ENCODE results near the gene GSK3A.

DNA sequence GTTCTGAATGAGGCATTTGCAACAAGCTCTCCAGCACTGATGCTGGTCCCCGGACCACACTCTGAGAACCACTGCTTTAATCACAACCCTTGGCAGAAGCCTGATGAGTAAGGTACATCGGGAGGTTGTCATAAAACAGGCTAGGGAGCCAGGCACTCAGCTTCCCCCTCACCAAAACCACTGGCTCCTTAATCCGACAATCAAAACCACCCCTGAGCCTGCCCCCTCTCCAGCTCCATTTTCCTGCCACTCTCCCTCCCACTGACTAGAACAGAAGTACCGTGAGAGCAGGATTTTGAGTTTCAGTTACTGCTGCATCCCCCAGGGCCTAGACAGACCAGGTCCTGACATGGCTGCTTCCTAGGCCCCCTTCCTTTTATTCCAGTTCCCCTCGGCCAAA, 7.2 kb downstream of the GSK3A start:
- TF ChIP-seq EMX1 (CRISPR knock-in tag; IDR thresholded peaks at IDR 0.05) (no peak), TCF7 (CRISPR knock-in tag; IDR thresholded peaks at IDR 0.05; ENCODE audit: low read depth) (no peak), ZNF138 (CRISPR knock-in tag; conservative IDR thresholded peaks at IDR 0.05) (no peak), NR3C1 (CRISPR knock-in tag; conservative IDR thresholded peaks at IDR 0.05; ENCODE audit: low read depth) (no peak), FOXJ3 (CRISPR knock-in tag; IDR thresholded peaks at IDR 0.05; ENCODE audit: borderline replicate concordance) (no peak)
- TF ChIP-seq, protein P1, sequence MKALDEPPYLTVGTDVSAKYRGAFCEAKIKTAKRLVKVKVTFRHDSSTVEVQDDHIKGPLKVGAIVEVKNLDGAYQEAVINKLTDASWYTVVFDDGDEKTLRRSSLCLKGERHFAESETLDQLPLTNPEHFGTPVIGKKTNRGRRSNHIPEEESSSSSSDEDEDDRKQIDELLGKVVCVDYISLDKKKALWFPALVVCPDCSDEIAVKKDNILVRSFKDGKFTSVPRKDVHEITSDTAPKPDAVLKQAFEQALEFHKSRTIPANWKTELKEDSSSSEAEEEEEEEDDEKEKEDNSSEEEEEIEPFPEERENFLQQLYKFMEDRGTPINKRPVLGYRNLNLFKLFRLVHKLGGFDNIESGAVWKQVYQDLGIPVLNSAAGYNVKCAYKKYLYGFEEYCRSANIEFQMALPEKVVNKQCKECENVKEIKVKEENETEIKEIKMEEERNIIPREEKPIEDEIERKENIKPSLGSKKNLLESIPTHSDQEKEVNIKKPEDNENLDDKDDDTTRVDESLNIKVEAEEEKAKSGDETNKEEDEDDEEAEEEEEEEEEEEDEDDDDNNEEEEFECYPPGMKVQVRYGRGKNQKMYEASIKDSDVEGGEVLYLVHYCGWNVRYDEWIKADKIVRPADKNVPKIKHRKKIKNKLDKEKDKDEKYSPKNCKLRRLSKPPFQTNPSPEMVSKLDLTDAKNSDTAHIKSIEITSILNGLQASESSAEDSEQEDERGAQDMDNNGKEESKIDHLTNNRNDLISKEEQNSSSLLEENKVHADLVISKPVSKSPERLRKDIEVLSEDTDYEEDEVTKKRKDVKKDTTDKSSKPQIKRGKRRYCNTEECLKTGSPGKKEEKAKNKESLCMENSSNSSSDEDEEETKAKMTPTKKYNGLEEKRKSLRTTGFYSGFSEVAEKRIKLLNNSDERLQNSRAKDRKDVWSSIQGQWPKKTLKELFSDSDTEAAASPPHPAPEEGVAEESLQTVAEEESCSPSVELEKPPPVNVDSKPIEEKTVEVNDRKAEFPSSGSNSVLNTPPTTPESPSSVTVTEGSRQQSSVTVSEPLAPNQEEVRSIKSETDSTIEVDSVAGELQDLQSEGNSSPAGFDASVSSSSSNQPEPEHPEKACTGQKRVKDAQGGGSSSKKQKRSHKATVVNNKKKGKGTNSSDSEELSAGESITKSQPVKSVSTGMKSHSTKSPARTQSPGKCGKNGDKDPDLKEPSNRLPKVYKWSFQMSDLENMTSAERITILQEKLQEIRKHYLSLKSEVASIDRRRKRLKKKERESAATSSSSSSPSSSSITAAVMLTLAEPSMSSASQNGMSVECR (CRISPR knock-in tag; IDR thresholded peaks at IDR 0.05; ENCODE audit: borderline replicate concordance): no peak
- TF ChIP-seq, protein P2, sequence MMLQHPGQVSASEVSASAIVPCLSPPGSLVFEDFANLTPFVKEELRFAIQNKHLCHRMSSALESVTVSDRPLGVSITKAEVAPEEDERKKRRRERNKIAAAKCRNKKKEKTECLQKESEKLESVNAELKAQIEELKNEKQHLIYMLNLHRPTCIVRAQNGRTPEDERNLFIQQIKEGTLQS (CRISPR knock-in tag; conservative IDR thresholded peaks at IDR 0.05): no peak
- TF ChIP-seq, protein P3, sequence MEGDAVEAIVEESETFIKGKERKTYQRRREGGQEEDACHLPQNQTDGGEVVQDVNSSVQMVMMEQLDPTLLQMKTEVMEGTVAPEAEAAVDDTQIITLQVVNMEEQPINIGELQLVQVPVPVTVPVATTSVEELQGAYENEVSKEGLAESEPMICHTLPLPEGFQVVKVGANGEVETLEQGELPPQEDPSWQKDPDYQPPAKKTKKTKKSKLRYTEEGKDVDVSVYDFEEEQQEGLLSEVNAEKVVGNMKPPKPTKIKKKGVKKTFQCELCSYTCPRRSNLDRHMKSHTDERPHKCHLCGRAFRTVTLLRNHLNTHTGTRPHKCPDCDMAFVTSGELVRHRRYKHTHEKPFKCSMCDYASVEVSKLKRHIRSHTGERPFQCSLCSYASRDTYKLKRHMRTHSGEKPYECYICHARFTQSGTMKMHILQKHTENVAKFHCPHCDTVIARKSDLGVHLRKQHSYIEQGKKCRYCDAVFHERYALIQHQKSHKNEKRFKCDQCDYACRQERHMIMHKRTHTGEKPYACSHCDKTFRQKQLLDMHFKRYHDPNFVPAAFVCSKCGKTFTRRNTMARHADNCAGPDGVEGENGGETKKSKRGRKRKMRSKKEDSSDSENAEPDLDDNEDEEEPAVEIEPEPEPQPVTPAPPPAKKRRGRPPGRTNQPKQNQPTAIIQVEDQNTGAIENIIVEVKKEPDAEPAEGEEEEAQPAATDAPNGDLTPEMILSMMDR (IDR thresholded peaks at IDR 0.05): no peak

Data from WTC11 (cell line).